SK-N-SH (cell line): ENCODE data around the gene RPH3AL. TPM values are rescaled to one million over a fixed set of nuclear protein-coding genes. Genes with fewer than 3 reads are reported as not detected.

ENCODE experiments used
- CTCF ChIA-PET: fragments of 300-600, 350-600 bp; formaldehyde crosslinking; extraction: SDS; loops from one replicate; lab custom pipeline; 2021; lab: Yijun Ruan, JAX
- POLR2A ChIA-PET: fragments of 350-600 bp; sonication (Branson Sonifier 250); formaldehyde crosslinking; extraction: SDS; loops from one replicate; lab custom pipeline; 2020; ENCODE audit warnings: antibody characterized with exemption, inconsistent platforms; lab: Yijun Ruan, JAX
- DNase-seq: peaks from one replicate; pipeline ENCODE4 v3.0.0; 2012
- H2AFZ ChIP-seq: fragments of 200-600 bp; sonication (generic); 2 replicates; pipeline ENCODE4 v1.8.1; 2016; ENCODE audit warnings: antibody characterized with exemption, mild to moderate bottlenecking, low read depth
- H3F3A ChIP-seq: fragments of 200-600 bp; sonication (generic); replicated peaks from 2 replicates; pipeline ENCODE3; 2016; ENCODE audit warnings: antibody characterized with exemption, mild to moderate bottlenecking; ENCODE audit not compliant: insufficient read depth
- H3K27ac ChIP-seq, 2 experiments: fragments of 200-500 bp in 1 of 2; fragments of 200-600 bp in 1 of 2; sonication (Bioruptor generic) in 1 of 2; sonication (generic), shearing (Covaris generic) in 1 of 2; 2 replicates each; pipeline versions ENCODE4 v1.5.1 to v1.6.1; 2014 to 2016; ENCODE audit warnings: low read depth in 2 of 2, inconsistent platforms in 1 of 2, low read length in 1 of 2, mild to moderate bottlenecking in 1 of 2, mixed read lengths in 1 of 2
- H3K27me3 ChIP-seq: fragments of 200-600 bp; sonication (generic), shearing (Covaris generic); 2 replicates; pipeline ENCODE4 v1.6.1; 2016; ENCODE audit warnings: mixed run types; ENCODE audit not compliant: insufficient read depth
- H3K36me3 ChIP-seq, 2 experiments: fragments of 200-500 bp in 1 of 2; fragments of 200-600 bp in 1 of 2; sonication (Bioruptor generic) in 1 of 2; sonication (generic) in 1 of 2; replicated peaks in 1 of 2; 2 replicates each; pipeline versions ENCODE3 to v1.5.1; 2014 to 2016; ENCODE audit warnings: low read length in 1 of 2, mild to moderate bottlenecking in 1 of 2; ENCODE audit not compliant: insufficient read depth in 2 of 2, control insufficient read depth in 1 of 2
- H3K4me1 ChIP-seq, 2 experiments: fragments of 200-500 bp in 1 of 2; fragments of 200-600 bp in 1 of 2; sonication (Bioruptor generic) in 1 of 2; sonication (generic), shearing (Covaris generic) in 1 of 2; 2 replicates each; pipeline versions ENCODE4 v1.5.1 to v1.6.1; 2014 to 2016; ENCODE audit warnings: low read depth in 1 of 2, low read length in 1 of 2, mixed run types in 1 of 2; ENCODE audit not compliant: insufficient read depth in 2 of 2, control insufficient read depth in 1 of 2
- H3K4me2 ChIP-seq: fragments of 200-600 bp; sonication (generic), shearing (Covaris generic); 2 replicates; pipeline ENCODE4 v1.6.1; 2017; ENCODE audit warnings: mixed run types
- H3K4me3 ChIP-seq, 2 experiments: fragments of 200-500 bp in 1 of 2; fragments of 200-600 bp in 1 of 2; sonication (Bioruptor generic) in 1 of 2; sonication (generic), shearing (Covaris generic) in 1 of 2; 2 replicates each; pipeline versions ENCODE4 v1.5.1 to v1.8.1; 2014 to 2016; ENCODE audit warnings: low read depth in 2 of 2, inconsistent platforms in 1 of 2, low read length in 1 of 2, mild to moderate bottlenecking in 1 of 2, mixed read lengths in 1 of 2, moderate library complexity in 1 of 2
- H3K79me2 ChIP-seq: fragments of 200-600 bp; sonication (generic); 2 replicates; pipeline ENCODE4 v1.8.1; 2017; ENCODE audit warnings: mild to moderate bottlenecking; ENCODE audit not compliant: insufficient read depth
- H3K9ac ChIP-seq: fragments of 200-600 bp; sonication (generic); 2 replicates; pipeline ENCODE4 v1.6.1; 2017; ENCODE audit warnings: mixed run types
- H3K9me2 ChIP-seq: fragments of 200-600 bp; sonication (generic); 2 replicates; pipeline ENCODE4 v1.6.1; 2017; ENCODE audit warnings: mixed run types
- H3K9me3 ChIP-seq: fragments of 200-600 bp; sonication (generic); 2 replicates; pipeline ENCODE4 v1.6.1; 2017; ENCODE audit warnings: mixed run types, mild to moderate bottlenecking, moderate library complexity
- H4K20me1 ChIP-seq: fragments of 200-600 bp; sonication (generic); 2 replicates; pipeline ENCODE4 v1.6.1; 2017; ENCODE audit warnings: mild to moderate bottlenecking, mixed run types; ENCODE audit not compliant: insufficient read depth
- CTCF ChIP-seq: fragments of 200-600 bp; sonication (generic); IDR thresholded peaks from 2 replicates; pipeline ENCODE4 v1.6.1; 2017; ENCODE audit warnings: antibody characterized with exemption, mild to moderate bottlenecking, moderate library complexity
- EP300 ChIP-seq, 2 experiments: IDR thresholded peaks; 2 replicates each; pipeline versions ENCODE4 v1.4.0 to v1.6.1; 2012; ENCODE audit warnings: borderline replicate concordance in 1 of 2, low read depth in 1 of 2, low read length in 1 of 2
- EZH2phosphoT487 ChIP-seq: fragments of 200-600 bp; sonication (generic); IDR thresholded peaks from 2 replicates; pipeline ENCODE4 v1.6.1; 2017; ENCODE audit warnings: low read depth, mixed run types, mild to moderate bottlenecking, antibody characterized with exemption, moderate library complexity, borderline replicate concordance
- FOSL2 ChIP-seq: IDR thresholded peaks from 2 replicates; pipeline ENCODE4 v1.4.0; 2012; ENCODE audit warnings: low read depth, mild to moderate bottlenecking, moderate library complexity, borderline replicate concordance
- FOXJ3 ChIP-seq: sonication (generic); formaldehyde crosslinking; IDR thresholded peaks from 2 replicates; pipeline ENCODE4 v1.5.1; 2020; ENCODE audit warnings: mild to moderate bottlenecking, missing genetic modification reagents
- MEF2A ChIP-seq: IDR thresholded peaks from 2 replicates; pipeline ENCODE4 v1.4.0; 2012; ENCODE audit warnings: low read depth, borderline replicate concordance
- MXI1 ChIP-seq: IDR thresholded peaks from 2 replicates; pipeline ENCODE4 v1.6.1; 2012; ENCODE audit warnings: mild to moderate bottlenecking, low read depth, low read length, improper control_type of control experiment
- NFIC ChIP-seq: IDR thresholded peaks from 2 replicates; pipeline ENCODE4 v1.4.0; 2012; ENCODE audit warnings: borderline replicate concordance
- NRF1 ChIP-seq: IDR thresholded peaks from 2 replicates; pipeline ENCODE4 v1.6.1; 2012; ENCODE audit warnings: low read depth, mild to moderate bottlenecking, low read length
- PBX3 ChIP-seq: IDR thresholded peaks from 2 replicates; pipeline ENCODE4; 2012
- POLR2AphosphoS5 ChIP-seq: IDR thresholded peaks from 2 replicates; pipeline ENCODE4 v1.6.1; 2012; ENCODE audit warnings: low read depth, low read length
- RAD21 ChIP-seq: IDR thresholded peaks from 2 replicates; pipeline ENCODE4 v1.6.1; 2012; ENCODE audit warnings: mild to moderate bottlenecking, low read length
- RXRA ChIP-seq: IDR thresholded peaks from 2 replicates; pipeline ENCODE4 v1.4.0; 2012; ENCODE audit warnings: low read depth, mild to moderate bottlenecking, borderline replicate concordance
- SIN3A ChIP-seq: IDR thresholded peaks from 2 replicates; pipeline ENCODE4 v1.6.1; 2012; ENCODE audit warnings: low read depth, mild to moderate bottlenecking, low read length, moderate library complexity, borderline replicate concordance
- YY1 ChIP-seq: IDR thresholded peaks from 2 replicates; pipeline ENCODE4 v1.4.0; 2012; ENCODE audit warnings: low read depth, mild to moderate bottlenecking
- ZBTB33 ChIP-seq: IDR thresholded peaks from 2 replicates; pipeline ENCODE4 v1.4.0; 2012; ENCODE audit warnings: low read depth, borderline replicate concordance
- WGBS: methylation state at CpG from one replicate; pipeline ENCODE4 v1.1.6; 2017; ENCODE audit warnings: low lambda C conversion rate; 5-methylcytosine and 5-hydroxymethylcytosine counted together
- polyA plus RNA-seq, 3 experiments: library from polyadenylated mRNA; depleted of rRNA; stranded (reverse); fragments of >200 nt; gene quantifications; 2 replicates each; pipeline ENCODE4 v1.2.3, GENCODE V29; 2012
- TF ChIP-seq, protein P1 (sequence below): IDR thresholded peaks from 2 replicates; pipeline ENCODE4 v1.4.0; 2012; ENCODE audit warnings: low read depth
- TF ChIP-seq, protein P2 (sequence below): fragments of 150-350 bp; IDR thresholded peaks from 2 replicates; pipeline ENCODE4 v1.6.1; 2017; ENCODE audit warnings: antibody characterized with exemption, low read length, low read depth, borderline replicate concordance
- TF ChIP-seq, protein P3 (sequence below): fragments of 150-350 bp; IDR thresholded peaks from 2 replicates; pipeline ENCODE4 v1.6.1; 2016; ENCODE audit warnings: mild to moderate bottlenecking, low read depth, low read length

RPH3AL gene
- polyA plus RNA-seq, 1 of the 3 experiments (the other 2 are of a cell fraction), result 2.9 TPM

- Histone ChIP-seq H3K9ac (no peak overlapping the region), H3K27ac (no peak overlapping the region; a peak in 1 of 4 replicates), H3K79me2 (no peaks in the 10 kb centered on the region), H3K4me1 (peaks cover 0 to 25% of the 10 kb centered on the region in 2 experiments; a peak in 1 of 4 replicates), H3K36me3 (no peaks in the 10 kb centered on the region), H4K20me1 (no peaks in the 10 kb centered on the region), H3K27me3 (no peaks in the 10 kb centered on the region), H3K9me3 (no peaks in the 10 kb centered on the region), H3K9me2 (no peaks in the 10 kb centered on the region), H3F3A (no peaks in the 10 kb centered on the region), H3K4me2 (no peak overlapping the region), H3K4me3 (no peak overlapping the region), H2AFZ (no peak overlapping the region)
- CTCF ChIA-PET, result no interaction called here
- WGBS, result 68% methylated on average over 13 of the region's 19 CpGs
- TF ChIP-seq EZH2phosphoT487 (no peak), RAD21 (no peak), FOSL2 (no peak), FOXJ3 (no peak), RXRA (no peak), EP300 (IDR thresholded peaks at IDR 0.05; ENCODE audit: borderline replicate concordance in 1 of 2, low read depth in 1 of 2, low read length in 1 of 2) (no peak), YY1 (no peak)
- TF ChIP-seq, protein P1, sequence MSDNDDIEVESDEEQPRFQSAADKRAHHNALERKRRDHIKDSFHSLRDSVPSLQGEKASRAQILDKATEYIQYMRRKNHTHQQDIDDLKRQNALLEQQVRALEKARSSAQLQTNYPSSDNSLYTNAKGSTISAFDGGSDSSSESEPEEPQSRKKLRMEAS, result no peak
- DNase-seq, result no peak
- POLR2A ChIA-PET, result no interaction called here
Measured at GRCh38 chr17:354651-355556, 2.3 kb upstream of the RPH3AL start.

DNA sequence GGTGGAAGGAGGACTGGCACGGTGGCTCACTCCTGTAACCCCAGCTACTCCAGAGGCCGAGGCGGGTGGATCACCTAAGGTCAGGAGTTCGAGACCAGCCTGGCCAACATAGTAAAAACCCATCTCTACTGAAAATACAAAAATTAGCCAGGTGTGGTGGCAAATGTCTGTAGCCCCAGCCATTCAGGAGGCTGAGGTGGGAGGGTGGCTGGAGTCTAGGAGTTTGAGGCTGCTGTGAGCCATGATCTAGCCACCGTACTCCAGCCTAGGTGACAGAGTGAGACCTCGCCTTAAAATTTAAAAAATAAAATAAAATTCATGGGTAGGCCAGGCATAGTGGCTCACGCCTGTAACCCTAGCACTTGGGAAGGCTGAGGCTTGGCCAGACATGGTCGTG is 1.2 kb upstream of the RPH3AL start:
- H3K4me2 ChIP-seq, result no peak overlapping the region
- H2AFZ ChIP-seq, result no peak overlapping the region
- peaks cover 0 to 25% of the 10 kb centered on the region in 2 experiments; a peak in 1 of 4 replicates for H3K4me1 ChIP-seq
- H3K9me3 ChIP-seq, result no peaks in the 10 kb centered on the region
- no peak for DNase-seq
- no peak overlapping the region for H3K27ac ChIP-seq
- POLR2A ChIA-PET, result no interaction called here
- no peaks in the 10 kb centered on the region for H3K9me2 ChIP-seq
- H3F3A ChIP-seq, result no peaks in the 10 kb centered on the region
- H4K20me1 ChIP-seq, result no peaks in the 10 kb centered on the region
- no peaks in the 10 kb centered on the region for H3K79me2 ChIP-seq
- WGBS, result 74% methylated on average over 8 of the region's 8 CpGs
- CTCF ChIA-PET, result no interaction called here
- no peak overlapping the region for H3K4me3 ChIP-seq
- no peaks in the 10 kb centered on the region for H3K36me3 ChIP-seq
- H3K9ac ChIP-seq, result no peak overlapping the region
- no peaks in the 10 kb centered on the region for H3K27me3 ChIP-seq
- TF ChIP-seq NFIC (no peak), MXI1 (no peak), EZH2phosphoT487 (no peak), NRF1 (no peak), MEF2A (no peak), YY1 (no peak), CTCF (no peak), ZBTB33 (no peak), RXRA (no peak), RAD21 (no peak), POLR2AphosphoS5 (no peak), SIN3A (no peak), PBX3 (no peak)
- TF ChIP-seq, protein P2, sequence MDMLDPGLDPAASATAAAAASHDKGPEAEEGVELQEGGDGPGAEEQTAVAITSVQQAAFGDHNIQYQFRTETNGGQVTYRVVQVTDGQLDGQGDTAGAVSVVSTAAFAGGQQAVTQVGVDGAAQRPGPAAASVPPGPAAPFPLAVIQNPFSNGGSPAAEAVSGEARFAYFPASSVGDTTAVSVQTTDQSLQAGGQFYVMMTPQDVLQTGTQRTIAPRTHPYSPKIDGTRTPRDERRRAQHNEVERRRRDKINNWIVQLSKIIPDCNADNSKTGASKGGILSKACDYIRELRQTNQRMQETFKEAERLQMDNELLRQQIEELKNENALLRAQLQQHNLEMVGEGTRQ, result no peak
- TF ChIP-seq, protein P3, sequence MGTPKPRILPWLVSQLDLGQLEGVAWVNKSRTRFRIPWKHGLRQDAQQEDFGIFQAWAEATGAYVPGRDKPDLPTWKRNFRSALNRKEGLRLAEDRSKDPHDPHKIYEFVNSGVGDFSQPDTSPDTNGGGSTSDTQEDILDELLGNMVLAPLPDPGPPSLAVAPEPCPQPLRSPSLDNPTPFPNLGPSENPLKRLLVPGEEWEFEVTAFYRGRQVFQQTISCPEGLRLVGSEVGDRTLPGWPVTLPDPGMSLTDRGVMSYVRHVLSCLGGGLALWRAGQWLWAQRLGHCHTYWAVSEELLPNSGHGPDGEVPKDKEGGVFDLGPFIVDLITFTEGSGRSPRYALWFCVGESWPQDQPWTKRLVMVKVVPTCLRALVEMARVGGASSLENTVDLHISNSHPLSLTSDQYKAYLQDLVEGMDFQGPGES, result no peak
